ENCODE data around the gene TENM4.

- TF ChIP-seq HDAC6 (IDR thresholded peaks at IDR 0.05; ENCODE audit: low read depth, low read length) (no peak), CTCF (CRISPR knock-in tag; IDR thresholded peaks at IDR 0.05) (no peak), TAF1 (CRISPR knock-in tag; IDR thresholded peaks at IDR 0.05) (no peak), SOX6 (IDR thresholded peaks at IDR 0.05) (no peak), SOX6 (CRISPR knock-in tag; IDR thresholded peaks at IDR 0.05) (no peak), SMAD1 (CRISPR knock-in tag; IDR thresholded peaks at IDR 0.05; ENCODE audit: borderline replicate concordance, low read depth) (no peak), ZNF558 (CRISPR knock-in tag; IDR thresholded peaks at IDR 0.05; ENCODE audit: borderline replicate concordance) (no peak)
These were observed 373.5 kb downstream of the TENM4 start for GRCh38 chr11:79067352-79067679.

All from HepG2 (cell line).